ENCODE results near the gene RPL28. TPM values are rescaled to one million over a fixed set of nuclear protein-coding genes. Genes with fewer than 3 reads are reported as not detected.
"Not testable (repeated sequence)": the region's sequence is repeated elsewhere in the genome, so short reads cannot be mapped to it uniquely, and the experiment has no call there.

RPL28 gene
- total and polyA plus RNA-seq, 7 donors = 253 to 2,816 (median 607) TPM

DNA sequence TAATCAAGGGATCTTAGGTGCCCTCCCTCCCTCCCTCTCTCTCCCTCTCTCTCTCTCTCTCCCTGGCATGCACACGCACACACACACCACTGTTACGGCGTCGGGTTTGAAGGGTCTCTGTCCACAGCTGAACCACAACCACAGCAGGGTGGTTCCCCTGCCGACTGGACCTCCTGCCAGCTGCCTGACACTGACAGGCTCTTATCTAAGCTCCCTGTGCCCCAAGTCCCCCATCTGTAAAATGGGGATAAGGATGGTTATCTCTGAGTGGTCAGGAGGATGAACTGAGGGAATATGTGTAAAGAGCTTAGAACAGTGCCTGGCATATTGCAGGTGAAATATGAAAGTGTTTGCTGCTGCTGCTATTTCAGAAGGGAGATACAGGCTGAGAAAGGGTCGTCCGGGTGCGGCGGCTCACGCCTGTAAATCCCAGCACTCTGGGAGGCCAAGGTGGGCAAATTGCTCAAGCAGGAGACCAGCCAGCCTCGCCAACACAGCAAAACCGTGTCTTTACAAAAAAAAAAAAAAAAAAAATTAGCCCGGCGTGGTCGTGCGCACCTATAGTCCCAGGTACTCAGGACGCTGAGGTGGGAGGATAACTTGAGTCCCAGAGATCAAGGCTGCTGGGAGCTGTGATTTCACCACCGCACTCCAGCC is 58.2 kb downstream of the RPL28 start:
- DNase-seq = no peak
- TF ChIP-seq EP300 (IDR thresholded peaks at IDR 0.05) (no peak), POLR2AphosphoS5 (IDR thresholded peaks at IDR 0.05) (no peak), POLR2A (IDR thresholded peaks at IDR 0.05) (no peak)
- TF ChIP-seq, protein P1, sequence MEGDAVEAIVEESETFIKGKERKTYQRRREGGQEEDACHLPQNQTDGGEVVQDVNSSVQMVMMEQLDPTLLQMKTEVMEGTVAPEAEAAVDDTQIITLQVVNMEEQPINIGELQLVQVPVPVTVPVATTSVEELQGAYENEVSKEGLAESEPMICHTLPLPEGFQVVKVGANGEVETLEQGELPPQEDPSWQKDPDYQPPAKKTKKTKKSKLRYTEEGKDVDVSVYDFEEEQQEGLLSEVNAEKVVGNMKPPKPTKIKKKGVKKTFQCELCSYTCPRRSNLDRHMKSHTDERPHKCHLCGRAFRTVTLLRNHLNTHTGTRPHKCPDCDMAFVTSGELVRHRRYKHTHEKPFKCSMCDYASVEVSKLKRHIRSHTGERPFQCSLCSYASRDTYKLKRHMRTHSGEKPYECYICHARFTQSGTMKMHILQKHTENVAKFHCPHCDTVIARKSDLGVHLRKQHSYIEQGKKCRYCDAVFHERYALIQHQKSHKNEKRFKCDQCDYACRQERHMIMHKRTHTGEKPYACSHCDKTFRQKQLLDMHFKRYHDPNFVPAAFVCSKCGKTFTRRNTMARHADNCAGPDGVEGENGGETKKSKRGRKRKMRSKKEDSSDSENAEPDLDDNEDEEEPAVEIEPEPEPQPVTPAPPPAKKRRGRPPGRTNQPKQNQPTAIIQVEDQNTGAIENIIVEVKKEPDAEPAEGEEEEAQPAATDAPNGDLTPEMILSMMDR (IDR thresholded peaks at IDR 0.05) = no peak
- Histone ChIP-seq H3K9me3 (no peaks in the 10 kb centered on the region), H3K27me3 (peaks cover 52 to 75% (median 58%) of the 10 kb centered on the region in 3 donors), H3K36me3 (no peaks in the 10 kb centered on the region), H3K4me3 (no peak overlapping the region), H3K4me1 (peaks cover 0 to 25% (median 21%) of the 10 kb centered on the region in 4 donors), H3K27ac (no peak overlapping the region)
- WGBS, 2 donors = 38 to 41% methylated on average over 18 of the region's 18 CpGs
- intact Hi-C loops (cut with DNase I) = no loop called here

DNA sequence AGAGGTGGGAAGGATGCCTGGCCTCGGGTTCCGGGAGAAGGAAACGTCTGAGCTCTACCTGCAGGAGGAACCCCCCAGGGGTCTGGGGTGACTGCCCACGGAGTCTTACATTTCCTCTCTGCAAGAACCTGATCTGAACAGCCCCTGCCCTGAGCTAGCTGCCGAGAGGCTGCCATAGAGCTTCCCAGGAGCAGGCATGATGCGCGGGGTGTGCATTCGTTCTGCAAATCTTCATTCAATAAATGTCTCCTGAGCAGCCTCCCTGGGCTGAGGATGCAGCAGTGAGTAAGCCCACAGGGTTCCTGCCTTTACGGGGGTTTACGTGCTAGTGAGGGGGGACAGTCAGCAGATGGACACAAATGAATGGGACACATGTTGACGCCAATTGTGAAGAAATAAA is 58.9 kb downstream of the RPL28 start:
- H3K4me1 ChIP-seq = peaks cover 0 to 25% (median 21%) of the 10 kb centered on the region in 4 donors
- H3K27ac ChIP-seq = no peak overlapping the region
- no peaks in the 10 kb centered on the region for H3K9me3 ChIP-seq
- peaks cover 53 to 75% (median 58%) of the 10 kb centered on the region in 3 donors for H3K27me3 ChIP-seq
- 46 to 47% methylated on average over 11 of the region's 11 CpGs for WGBS, 2 donors
- H3K36me3 ChIP-seq = no peaks in the 10 kb centered on the region
- H3K4me3 ChIP-seq = no peak overlapping the region
- no peak for DNase-seq
- intact Hi-C loops (cut with DNase I) = no loop called here
- no peak for TF ChIP-seq EP300 (IDR thresholded peaks at IDR 0.05)
- TF ChIP-seq, protein P1 (IDR thresholded peaks at IDR 0.05) = no peak
- TF ChIP-seq POLR2A (IDR thresholded peaks at IDR 0.05) = no peak
- no peak for TF ChIP-seq POLR2AphosphoS5 (IDR thresholded peaks at IDR 0.05)

DNA sequence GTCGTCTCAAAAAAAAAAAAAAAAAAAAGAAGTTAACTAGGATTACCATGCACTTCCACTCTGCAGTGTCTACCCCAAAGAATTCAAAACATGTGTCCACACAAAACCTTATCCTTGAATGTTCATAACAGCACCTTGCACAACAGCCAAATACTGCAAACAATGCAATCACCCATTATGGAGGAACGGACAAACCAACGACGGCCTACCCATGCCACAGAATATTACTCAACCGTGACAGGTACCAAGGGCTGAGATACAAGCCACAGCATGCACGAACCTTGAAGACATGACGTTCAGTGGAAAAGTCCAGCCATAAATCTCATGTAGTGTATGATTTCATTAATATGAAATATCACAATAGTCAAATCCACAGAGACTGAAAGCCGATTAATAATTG is 60.3 kb downstream of the RPL28 start:
- 65 to 70% methylated on average over 8 of the region's 8 CpGs for WGBS, 2 donors
- intact Hi-C loops (cut with DNase I) = no loop called here
- Histone ChIP-seq H3K4me3 (no peak overlapping the region), H3K4me1 (peaks cover 0 to 18% (median 17%) of the 10 kb centered on the region in 4 donors), H3K9me3 (no peaks in the 10 kb centered on the region), H3K36me3 (no peaks in the 10 kb centered on the region), H3K27me3 (peaks cover 47 to 71% (median 52%) of the 10 kb centered on the region in 3 donors), H3K27ac (no peak overlapping the region)
- DNase-seq = no peak
- TF ChIP-seq, protein P1 (IDR thresholded peaks at IDR 0.05) = no peak

DNA sequence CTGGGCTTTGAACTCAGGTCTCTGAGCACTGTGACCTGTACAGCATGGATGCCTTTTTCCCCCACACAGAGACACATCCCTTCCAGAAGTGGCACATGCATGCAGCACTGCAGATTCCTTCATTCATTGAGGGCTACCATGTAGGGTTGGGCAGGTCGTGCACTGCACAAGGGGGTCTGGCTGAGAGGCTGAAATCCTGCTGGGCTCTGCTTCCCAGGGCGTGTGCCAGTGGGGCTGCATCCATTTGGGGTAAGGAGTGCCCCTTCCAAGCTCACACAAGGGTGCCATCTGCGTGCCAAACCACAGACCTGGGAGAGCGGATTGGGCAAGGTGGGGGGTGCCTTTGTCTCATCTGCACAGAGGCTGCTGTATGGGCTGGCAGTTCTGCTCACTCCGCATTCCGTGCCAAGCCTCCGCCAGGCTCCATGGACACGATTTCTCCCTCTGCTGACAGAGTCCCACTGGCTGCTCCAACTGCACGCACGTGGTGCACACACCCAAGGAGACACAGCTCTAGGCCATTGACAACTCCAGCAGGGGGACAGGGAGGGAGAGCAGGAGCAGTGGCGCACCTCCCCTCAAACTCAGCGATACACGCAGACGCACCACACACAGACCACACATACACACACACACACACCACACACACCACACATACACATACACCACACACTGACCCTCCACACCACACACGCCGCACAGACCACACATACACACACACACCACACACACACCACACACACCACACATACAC is 61.9 kb downstream of the RPL28 start:
- intact Hi-C loops (cut with DNase I) = no loop called here
- no peak for DNase-seq
- peaks cover 0 to 22% (median 21%) of the 10 kb centered on the region in 4 donors for H3K4me1 ChIP-seq
- no peak overlapping the region for H3K4me3 ChIP-seq
- peaks cover 49 to 71% (median 54%) of the 10 kb centered on the region in 3 donors for H3K27me3 ChIP-seq
- TF ChIP-seq EP300 (IDR thresholded peaks at IDR 0.05) (no peak), POLR2AphosphoS5 (IDR thresholded peaks at IDR 0.05) (no peak)
- no peaks in the 10 kb centered on the region for H3K36me3 ChIP-seq
- WGBS, 2 donors = 27 to 43% methylated on average over 16 of the region's 16 CpGs
- H3K9me3 ChIP-seq = no peaks in the 10 kb centered on the region
- H3K27ac ChIP-seq = no peak overlapping the region

DNA sequence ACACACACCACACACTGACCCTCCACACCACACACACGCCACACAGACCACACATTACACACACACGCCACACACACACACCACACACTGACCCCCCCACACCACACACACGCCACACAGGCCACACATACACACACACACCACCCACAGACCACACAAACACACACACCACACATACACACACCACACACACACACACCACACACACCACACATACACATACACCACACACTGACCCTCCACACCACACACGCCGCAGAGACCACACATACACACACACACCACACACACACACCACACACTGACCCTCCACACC is 62.4 kb downstream of the RPL28 start:
- H3K27me3 ChIP-seq = peaks cover 45 to 70% (median 51%) of the 10 kb centered on the region in 3 donors
- DNase-seq; H3K9me3 ChIP-seq; H3K27ac ChIP-seq; H3K36me3 ChIP-seq; intact Hi-C loops (cut with DNase I); H3K4me3 ChIP-seq: not testable (repeated sequence)
- WGBS, 2 donors = 79 to 94% methylated on average over 5 of the region's 5 CpGs
- peaks cover 0 to 23% (median 21%) of the 10 kb centered on the region in 4 donors for H3K4me1 ChIP-seq
